HEK293 (cell line): Measurements from ENCODE around the gene TSR1.

Experiments used
- CTCF ChIA-PET: fragments of 350-600 bp; formaldehyde crosslinking; extraction: SDS; loops from one replicate; lab custom pipeline; 2021; ENCODE audit warnings: antibody characterized with exemption; lab: Yijun Ruan, JAX
- POLR2A ChIA-PET: fragments of 300-600 bp; formaldehyde crosslinking; extraction: SDS; loops from one replicate; lab custom pipeline; 2020; ENCODE audit warnings: antibody characterized with exemption, inconsistent platforms; lab: Yijun Ruan, JAX
- H3K27ac ChIP-seq: fragments of 200-500 bp; sonication (Bioruptor generic); 2 replicates; pipeline ENCODE4 v1.5.1; 2014; ENCODE audit warnings: low read depth, low read length, control low read depth, inconsistent platforms; ENCODE audit errors: extremely low read depth
- H3K36me3 ChIP-seq, 2 experiments: fragments of 200-500 bp in 1 of 2; sonication (Bioruptor generic) in 1 of 2; 1 replicate in 1 of 2; 2 replicates in 1 of 2; pipeline ENCODE4 v1.5.1; 2014 to 2017; ENCODE audit warnings: inconsistent platforms in 2 of 2, low read length in 2 of 2; ENCODE audit not compliant: control insufficient read depth in 2 of 2, insufficient read depth in 1 of 2
- H3K4me1 ChIP-seq: fragments of 200-500 bp; sonication (Bioruptor generic); 2 replicates; pipeline ENCODE4 v1.5.1; 2014; ENCODE audit warnings: mild to moderate bottlenecking, low read length, inconsistent platforms; ENCODE audit not compliant: control insufficient read depth, insufficient read depth
- H3K4me3 ChIP-seq: 2 replicates; pipeline ENCODE4 v1.5.1; 2011; ENCODE audit warnings: low read depth, mild to moderate bottlenecking, control low read depth, low read length, moderate library complexity
- H3K9me3 ChIP-seq: fragments of 200-500 bp; sonication (Bioruptor generic); 2 replicates; pipeline ENCODE4 v1.5.1; 2014; ENCODE audit warnings: low read depth, low read length, inconsistent platforms; ENCODE audit not compliant: control insufficient read depth, insufficient read depth
- HOXD13 ChIP-seq: sonication (generic); formaldehyde crosslinking; IDR thresholded peaks from 2 replicates; pipeline ENCODE4 v1.8.0; 2022; ENCODE audit warnings: missing genetic modification reagents, borderline replicate concordance
- IKZF3 ChIP-seq: fragments of 450-650 bp; IDR thresholded peaks from 2 replicates; pipeline ENCODE4 v1.5.0; 2018; ENCODE audit warnings: missing biosample characterization, mild to moderate bottlenecking, missing genetic modification characterization, moderate library complexity
- RBAK ChIP-seq: fragments of 450-650 bp; formaldehyde crosslinking; IDR thresholded peaks from 2 replicates; pipeline ENCODE4 v1.5.1; 2016; ENCODE audit warnings: missing biosample characterization, missing genetic modification characterization
- ZIC2 ChIP-seq: fragments of 450-650 bp; formaldehyde crosslinking; IDR thresholded peaks from 2 replicates; pipeline ENCODE4 v1.5.1; 2016; ENCODE audit warnings: missing biosample characterization, missing genetic modification characterization
- ZNF10 ChIP-seq: fragments of 450-650 bp; formaldehyde crosslinking; IDR thresholded peaks from 2 replicates; pipeline ENCODE4 v1.5.1; 2017; ENCODE audit warnings: missing biosample characterization, missing genetic modification characterization
- ZNF112 ChIP-seq: fragments of 450-650 bp; formaldehyde crosslinking; IDR thresholded peaks from 2 replicates; pipeline ENCODE4 v1.5.0; 2017; ENCODE audit warnings: missing biosample characterization, missing genetic modification characterization
- ZNF114 ChIP-seq: fragments of 450-650 bp; formaldehyde crosslinking; IDR thresholded peaks from 2 replicates; pipeline ENCODE4 v1.5.0; 2017; ENCODE audit warnings: missing biosample characterization, missing genetic modification characterization
- ZNF211 ChIP-seq: fragments of 450-650 bp; formaldehyde crosslinking; IDR thresholded peaks from 2 replicates; pipeline ENCODE4 v1.5.1; 2016; ENCODE audit warnings: low read depth, missing biosample characterization, missing genetic modification characterization
- ZNF23 ChIP-seq: fragments of 450-650 bp; formaldehyde crosslinking; IDR thresholded peaks from 2 replicates; pipeline ENCODE4 v1.5.1; 2016; ENCODE audit warnings: missing biosample characterization, missing genetic modification characterization, borderline replicate concordance
- ZNF629 ChIP-seq: fragments of 450-650 bp; formaldehyde crosslinking; IDR thresholded peaks from 2 replicates; pipeline ENCODE4 v1.5.1; 2017; ENCODE audit warnings: missing biosample characterization, missing genetic modification characterization
- ZNF670 ChIP-seq: fragments of 450-650 bp; formaldehyde crosslinking; IDR thresholded peaks from 2 replicates; pipeline ENCODE4 v1.5.1; 2016; ENCODE audit warnings: missing biosample characterization, missing genetic modification characterization, low read depth
- TF ChIP-seq, protein P1 (sequence below): fragments of 450-650 bp; formaldehyde crosslinking; conservative IDR thresholded peaks from 2 replicates; pipeline ENCODE4 v1.5.1; 2016; ENCODE audit warnings: low read depth, missing biosample characterization, missing genetic modification characterization
- TF ChIP-seq, protein P2 (sequence below): fragments of 450-650 bp; formaldehyde crosslinking; IDR thresholded peaks from 2 replicates; pipeline ENCODE4 v1.5.1; 2016; ENCODE audit warnings: missing biosample characterization, missing genetic modification characterization
- TF ChIP-seq, protein P3 (sequence below): fragments of 450-650 bp; formaldehyde crosslinking; IDR thresholded peaks from 2 replicates; pipeline ENCODE4 v1.5.1; 2016; ENCODE audit warnings: missing biosample characterization, missing genetic modification characterization
- TF ChIP-seq, protein P4 (sequence below): fragments of 450-650 bp; formaldehyde crosslinking; IDR thresholded peaks from 2 replicates; pipeline ENCODE4 v1.5.1; 2016; ENCODE audit warnings: missing biosample characterization, missing genetic modification characterization
- TF ChIP-seq, protein P5 (sequence below): fragments of 450-650 bp; formaldehyde crosslinking; IDR thresholded peaks from 2 replicates; pipeline ENCODE4 v1.5.1; 2016; ENCODE audit warnings: missing biosample characterization, missing genetic modification characterization
- TF ChIP-seq, protein P6 (sequence below): fragments of 450-650 bp; formaldehyde crosslinking; IDR thresholded peaks from 2 replicates; pipeline ENCODE4 v1.5.1; 2016; ENCODE audit warnings: missing biosample characterization, missing genetic modification characterization

Gene TSR1

DNA sequence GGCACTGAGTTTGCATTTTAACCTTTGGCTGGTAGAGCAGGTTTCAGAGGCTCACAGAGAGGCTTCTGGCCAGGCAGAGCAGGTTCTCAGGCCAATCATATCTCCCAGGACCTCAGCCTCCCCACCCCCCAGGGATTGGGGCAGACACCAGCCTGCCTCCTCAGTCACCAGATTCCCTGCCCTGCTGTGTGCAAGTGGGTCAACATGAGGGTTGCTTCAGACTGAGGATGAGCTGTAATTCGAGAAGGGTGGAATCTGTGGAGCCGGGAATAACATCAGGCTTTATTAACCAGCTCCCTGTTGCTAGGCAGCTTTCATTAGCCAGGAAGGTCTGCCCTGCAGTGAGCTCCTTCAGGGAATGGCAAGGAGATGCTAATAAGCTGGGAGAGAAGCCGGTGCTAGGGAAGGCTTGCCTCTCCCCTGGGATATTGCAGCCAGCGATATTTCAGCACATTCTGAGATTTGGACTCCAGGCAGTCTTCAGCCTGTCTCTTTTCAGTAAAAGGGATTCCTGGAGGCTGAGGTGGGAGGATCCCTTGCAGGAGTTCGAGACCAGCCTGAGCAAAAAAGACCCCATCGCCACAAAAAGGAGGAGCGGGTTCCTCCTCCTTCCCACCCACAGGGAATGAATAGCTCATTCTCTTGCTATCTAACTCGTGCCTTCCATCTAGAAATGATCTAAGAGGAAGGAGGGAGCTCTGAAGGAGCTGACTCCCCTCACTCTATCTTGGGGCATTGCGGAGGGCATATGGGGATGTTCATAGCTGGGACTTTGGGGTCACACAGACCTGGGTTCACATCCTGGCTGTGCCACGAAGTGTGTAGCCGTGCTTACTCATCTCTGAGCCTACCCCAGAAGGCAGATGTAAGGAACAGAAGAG is 11.8 kb upstream of the TSR1 start (continued):
- no peak for TF ChIP-seq HOXD13
- TF ChIP-seq, protein P1, sequence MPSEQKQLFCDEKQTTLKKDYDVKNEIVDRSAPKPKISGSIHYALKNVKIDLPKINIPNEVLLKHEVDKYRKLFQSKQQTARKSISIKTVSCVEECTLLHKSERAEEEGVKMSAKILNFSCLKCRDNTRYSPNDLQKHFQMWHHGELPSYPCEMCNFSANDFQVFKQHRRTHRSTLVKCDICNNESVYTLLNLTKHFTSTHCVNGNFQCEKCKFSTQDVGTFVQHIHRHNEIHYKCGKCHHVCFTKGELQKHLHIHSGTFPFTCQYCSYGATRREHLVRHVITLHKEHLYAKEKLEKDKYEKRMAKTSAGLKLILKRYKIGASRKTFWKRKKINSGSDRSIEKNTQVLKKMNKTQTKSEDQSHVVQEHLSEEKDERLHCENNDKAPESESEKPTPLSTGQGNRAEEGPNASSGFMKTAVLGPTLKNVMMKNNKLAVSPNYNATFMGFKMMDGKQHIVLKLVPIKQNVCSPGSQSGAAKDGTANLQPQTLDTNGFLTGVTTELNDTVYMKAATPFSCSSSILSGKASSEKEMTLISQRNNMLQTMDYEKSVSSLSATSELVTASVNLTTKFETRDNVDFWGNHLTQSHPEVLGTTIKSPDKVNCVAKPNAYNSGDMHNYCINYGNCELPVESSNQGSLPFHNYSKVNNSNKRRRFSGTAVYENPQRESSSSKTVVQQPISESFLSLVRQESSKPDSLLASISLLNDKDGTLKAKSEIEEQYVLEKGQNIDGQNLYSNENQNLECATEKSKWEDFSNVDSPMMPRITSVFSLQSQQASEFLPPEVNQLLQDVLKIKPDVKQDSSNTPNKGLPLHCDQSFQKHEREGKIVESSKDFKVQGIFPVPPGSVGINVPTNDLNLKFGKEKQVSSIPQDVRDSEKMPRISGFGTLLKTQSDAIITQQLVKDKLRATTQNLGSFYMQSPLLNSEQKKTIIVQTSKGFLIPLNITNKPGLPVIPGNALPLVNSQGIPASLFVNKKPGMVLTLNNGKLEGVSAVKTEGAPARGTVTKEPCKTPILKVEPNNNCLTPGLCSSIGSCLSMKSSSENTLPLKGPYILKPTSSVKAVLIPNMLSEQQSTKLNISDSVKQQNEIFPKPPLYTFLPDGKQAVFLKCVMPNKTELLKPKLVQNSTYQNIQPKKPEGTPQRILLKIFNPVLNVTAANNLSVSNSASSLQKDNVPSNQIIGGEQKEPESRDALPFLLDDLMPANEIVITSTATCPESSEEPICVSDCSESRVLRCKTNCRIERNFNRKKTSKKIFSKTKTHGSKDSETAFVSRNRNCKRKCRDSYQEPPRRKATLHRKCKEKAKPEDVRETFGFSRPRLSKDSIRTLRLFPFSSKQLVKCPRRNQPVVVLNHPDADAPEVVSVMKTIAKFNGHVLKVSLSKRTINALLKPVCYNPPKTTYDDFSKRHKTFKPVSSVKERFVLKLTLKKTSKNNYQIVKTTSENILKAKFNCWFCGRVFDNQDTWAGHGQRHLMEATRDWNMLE (tag by site-specific recombination): no peak
- TF ChIP-seq, protein P2, sequence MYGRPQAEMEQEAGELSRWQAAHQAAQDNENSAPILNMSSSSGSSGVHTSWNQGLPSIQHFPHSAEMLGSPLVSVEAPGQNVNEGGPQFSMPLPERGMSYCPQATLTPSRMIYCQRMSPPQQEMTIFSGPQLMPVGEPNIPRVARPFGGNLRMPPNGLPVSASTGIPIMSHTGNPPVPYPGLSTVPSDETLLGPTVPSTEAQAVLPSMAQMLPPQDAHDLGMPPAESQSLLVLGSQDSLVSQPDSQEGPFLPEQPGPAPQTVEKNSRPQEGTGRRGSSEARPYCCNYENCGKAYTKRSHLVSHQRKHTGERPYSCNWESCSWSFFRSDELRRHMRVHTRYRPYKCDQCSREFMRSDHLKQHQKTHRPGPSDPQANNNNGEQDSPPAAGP (tag by site-specific recombination): peak; percentile 58; the same call in 1 of the 2 replicates
- TF ChIP-seq, protein P3, sequence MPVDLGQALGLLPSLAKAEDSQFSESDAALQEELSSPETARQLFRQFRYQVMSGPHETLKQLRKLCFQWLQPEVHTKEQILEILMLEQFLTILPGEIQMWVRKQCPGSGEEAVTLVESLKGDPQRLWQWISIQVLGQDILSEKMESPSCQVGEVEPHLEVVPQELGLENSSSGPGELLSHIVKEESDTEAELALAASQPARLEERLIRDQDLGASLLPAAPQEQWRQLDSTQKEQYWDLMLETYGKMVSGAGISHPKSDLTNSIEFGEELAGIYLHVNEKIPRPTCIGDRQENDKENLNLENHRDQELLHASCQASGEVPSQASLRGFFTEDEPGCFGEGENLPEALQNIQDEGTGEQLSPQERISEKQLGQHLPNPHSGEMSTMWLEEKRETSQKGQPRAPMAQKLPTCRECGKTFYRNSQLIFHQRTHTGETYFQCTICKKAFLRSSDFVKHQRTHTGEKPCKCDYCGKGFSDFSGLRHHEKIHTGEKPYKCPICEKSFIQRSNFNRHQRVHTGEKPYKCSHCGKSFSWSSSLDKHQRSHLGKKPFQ (tag by site-specific recombination): no peak
- peak; percentile 77 for TF ChIP-seq IKZF3 (tag by site-specific recombination)
- TF ChIP-seq, all 188 proteins: peak for 23

DNA sequence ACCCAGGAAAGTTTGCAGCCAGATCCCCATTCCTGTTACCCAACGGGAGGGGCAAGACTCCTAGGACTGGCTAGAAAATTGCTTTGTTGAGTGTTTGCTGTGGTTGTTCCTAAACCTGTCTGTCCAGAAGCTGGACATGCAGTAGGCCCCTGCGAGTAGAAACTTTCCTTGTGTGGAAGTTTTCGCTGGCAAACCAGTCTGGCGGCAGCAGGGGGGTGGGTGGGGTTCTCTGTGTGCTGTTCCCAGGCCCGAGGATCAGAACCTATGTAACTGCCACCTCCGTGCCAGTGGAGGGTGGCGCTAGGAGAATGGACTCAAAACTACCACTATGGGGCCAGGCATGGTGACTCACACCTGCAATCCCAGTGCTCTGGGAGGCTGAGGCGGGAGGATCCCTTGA is 10.2 kb upstream of the TSR1 start:
- Histone ChIP-seq H3K36me3 (peaks cover 0 to 22% of the 10 kb centered on the region in 2 experiments; a peak in 2 of 3 replicates), H3K9me3 (no peaks in the 10 kb centered on the region), H3K4me1 (peaks cover 12% of the 10 kb centered on the region), H3K27ac (0 out of 2 replicates have a peak overlapping the region, but pooled peaks have one; percentile 19), H3K4me3 (no peak overlapping the region)
- ChIA-PET POLR2A (interaction anchor here (0.7 to 3.8 kb wide), 3 partner anchors 9 to 576 kb away, joined by 5 to 49 read pairs (median 7); partner anchors contain the start of genes SGSM2, SMG6, SRR and TSR1), CTCF (interaction anchor here (0.6 to 0.8 kb wide), 3 partner anchors 12 to 75 kb away, joined by 3 to 4 read pairs (median 3); no protein-coding TSS in a partner anchor)
- TF ChIP-seq ZNF10 (tag by site-specific recombination): no peak
- TF ChIP-seq RBAK: no peak
- no peak for TF ChIP-seq ZIC2 (tag by site-specific recombination)
- no peak for TF ChIP-seq ZNF114 (tag by site-specific recombination)
- TF ChIP-seq ZNF112 (tag by site-specific recombination): no peak
- TF ChIP-seq ZNF23 (tag by site-specific recombination): no peak
- TF ChIP-seq, protein P4, sequence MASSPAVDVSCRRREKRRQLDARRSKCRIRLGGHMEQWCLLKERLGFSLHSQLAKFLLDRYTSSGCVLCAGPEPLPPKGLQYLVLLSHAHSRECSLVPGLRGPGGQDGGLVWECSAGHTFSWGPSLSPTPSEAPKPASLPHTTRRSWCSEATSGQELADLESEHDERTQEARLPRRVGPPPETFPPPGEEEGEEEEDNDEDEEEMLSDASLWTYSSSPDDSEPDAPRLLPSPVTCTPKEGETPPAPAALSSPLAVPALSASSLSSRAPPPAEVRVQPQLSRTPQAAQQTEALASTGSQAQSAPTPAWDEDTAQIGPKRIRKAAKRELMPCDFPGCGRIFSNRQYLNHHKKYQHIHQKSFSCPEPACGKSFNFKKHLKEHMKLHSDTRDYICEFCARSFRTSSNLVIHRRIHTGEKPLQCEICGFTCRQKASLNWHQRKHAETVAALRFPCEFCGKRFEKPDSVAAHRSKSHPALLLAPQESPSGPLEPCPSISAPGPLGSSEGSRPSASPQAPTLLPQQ (tag by site-specific recombination): no peak
- TF ChIP-seq, protein P5, sequence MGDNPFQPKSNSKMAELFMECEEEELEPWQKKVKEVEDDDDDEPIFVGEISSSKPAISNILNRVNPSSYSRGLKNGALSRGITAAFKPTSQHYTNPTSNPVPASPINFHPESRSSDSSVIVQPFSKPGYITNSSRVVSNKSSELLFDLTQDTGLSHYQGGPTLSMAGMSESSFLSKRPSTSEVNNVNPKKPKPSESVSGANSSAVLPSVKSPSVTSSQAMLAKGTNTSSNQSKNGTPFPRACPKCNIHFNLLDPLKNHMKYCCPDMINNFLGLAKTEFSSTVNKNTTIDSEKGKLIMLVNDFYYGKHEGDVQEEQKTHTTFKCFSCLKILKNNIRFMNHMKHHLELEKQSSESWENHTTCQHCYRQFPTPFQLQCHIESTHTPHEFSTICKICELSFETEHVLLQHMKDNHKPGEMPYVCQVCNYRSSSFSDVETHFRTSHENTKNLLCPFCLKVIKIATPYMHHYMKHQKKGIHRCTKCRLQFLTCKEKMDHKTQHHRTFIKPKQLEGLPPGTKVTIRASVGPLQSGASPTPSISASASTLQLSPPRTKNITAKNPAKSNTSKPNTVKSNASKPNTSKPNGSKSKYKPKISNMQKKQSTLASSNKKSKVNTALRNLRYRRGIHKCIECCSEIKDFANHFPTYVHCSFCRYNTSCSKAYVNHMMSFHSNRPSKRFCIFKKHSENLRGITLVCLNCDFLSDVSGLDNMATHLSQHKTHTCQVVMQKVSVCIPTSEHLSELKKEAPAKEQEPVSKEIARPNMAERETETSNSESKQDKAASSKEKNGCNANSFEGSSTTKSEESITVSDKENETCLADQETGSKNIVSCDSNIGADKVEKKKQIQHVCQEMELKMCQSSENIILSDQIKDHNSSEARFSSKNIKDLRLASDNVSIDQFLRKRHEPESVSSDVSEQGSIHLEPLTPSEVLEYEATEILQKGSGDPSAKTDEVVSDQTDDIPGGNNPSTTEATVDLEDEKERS (tag by site-specific recombination): no peak
- TF ChIP-seq, protein P2 (tag by site-specific recombination): no peak
- no peak for TF ChIP-seq ZNF629 (tag by site-specific recombination)
- TF ChIP-seq, protein P6, sequence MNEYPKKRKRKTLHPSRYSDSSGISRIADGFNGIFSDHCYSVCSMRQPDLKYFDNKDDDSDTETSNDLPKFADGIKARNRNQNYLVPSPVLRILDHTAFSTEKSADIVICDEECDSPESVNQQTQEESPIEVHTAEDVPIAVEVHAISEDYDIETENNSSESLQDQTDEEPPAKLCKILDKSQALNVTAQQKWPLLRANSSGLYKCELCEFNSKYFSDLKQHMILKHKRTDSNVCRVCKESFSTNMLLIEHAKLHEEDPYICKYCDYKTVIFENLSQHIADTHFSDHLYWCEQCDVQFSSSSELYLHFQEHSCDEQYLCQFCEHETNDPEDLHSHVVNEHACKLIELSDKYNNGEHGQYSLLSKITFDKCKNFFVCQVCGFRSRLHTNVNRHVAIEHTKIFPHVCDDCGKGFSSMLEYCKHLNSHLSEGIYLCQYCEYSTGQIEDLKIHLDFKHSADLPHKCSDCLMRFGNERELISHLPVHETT (tag by site-specific recombination): no peak
- TF ChIP-seq ZNF211: no peak
- TF ChIP-seq ZNF670: no peak
